Uterus (tissue), 2 donors: ENCODE data around the gene MAGI3.

ENCODE experiments used
- POLR2A ChIP-seq, 2 donors: fragments of 450-650 bp; IDR thresholded peaks; one replicate each; pipeline ENCODE4 v1.6.1; 2016; ENCODE audit warnings: antibody characterized with exemption in 2 of 2, mild to moderate bottlenecking in 1 of 2, moderate library complexity in 1 of 2
- TF ChIP-seq, protein P1 (sequence below), 4 experiments: fragments of 200-600 bp in 2 of 4; fragments of 450-650 bp in 2 of 4; sonication (generic) in 2 of 4; IDR thresholded peaks; one replicate each; pipeline ENCODE4 v1.5.1; 2016 to 2019; ENCODE audit warnings: antibody characterized with exemption in 4 of 4, mild to moderate bottlenecking in 2 of 4, moderate library complexity in 1 of 4

DNA sequence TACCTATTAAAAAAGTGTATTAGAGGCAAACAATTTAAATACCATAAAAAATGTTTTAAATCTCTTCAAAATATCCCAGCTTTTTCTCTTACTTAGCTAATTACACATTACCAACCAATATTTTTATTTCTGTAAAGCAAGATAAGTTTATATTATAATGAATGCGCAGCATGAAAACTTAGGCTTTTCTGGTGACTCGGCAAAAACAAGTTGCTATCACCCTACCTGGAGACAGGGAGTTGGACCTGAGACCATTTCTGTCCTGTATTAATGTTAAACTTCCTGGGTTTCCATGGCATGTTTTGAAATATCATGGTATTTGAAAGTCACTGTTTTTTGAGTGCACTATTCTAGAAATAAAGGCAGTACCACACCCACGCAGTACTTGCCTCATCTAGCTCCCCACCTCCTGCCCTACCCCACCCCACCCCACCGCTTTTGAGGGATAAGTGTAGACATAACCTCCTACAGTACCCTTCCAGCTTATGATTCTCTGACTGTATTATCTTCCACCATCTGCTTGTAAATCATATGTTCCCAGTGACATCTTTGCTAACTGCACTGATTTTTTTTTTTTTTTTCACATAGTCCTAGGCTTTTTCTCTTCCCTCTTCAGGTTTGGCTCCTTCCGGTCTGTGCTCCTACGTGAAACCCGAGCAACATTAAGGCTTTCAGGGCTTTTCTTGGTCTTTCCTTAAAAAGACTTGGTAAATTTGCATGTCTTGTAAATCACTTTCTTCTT lies 291.5 kb downstream of the MAGI3 start:
- TF ChIP-seq, protein P1, sequence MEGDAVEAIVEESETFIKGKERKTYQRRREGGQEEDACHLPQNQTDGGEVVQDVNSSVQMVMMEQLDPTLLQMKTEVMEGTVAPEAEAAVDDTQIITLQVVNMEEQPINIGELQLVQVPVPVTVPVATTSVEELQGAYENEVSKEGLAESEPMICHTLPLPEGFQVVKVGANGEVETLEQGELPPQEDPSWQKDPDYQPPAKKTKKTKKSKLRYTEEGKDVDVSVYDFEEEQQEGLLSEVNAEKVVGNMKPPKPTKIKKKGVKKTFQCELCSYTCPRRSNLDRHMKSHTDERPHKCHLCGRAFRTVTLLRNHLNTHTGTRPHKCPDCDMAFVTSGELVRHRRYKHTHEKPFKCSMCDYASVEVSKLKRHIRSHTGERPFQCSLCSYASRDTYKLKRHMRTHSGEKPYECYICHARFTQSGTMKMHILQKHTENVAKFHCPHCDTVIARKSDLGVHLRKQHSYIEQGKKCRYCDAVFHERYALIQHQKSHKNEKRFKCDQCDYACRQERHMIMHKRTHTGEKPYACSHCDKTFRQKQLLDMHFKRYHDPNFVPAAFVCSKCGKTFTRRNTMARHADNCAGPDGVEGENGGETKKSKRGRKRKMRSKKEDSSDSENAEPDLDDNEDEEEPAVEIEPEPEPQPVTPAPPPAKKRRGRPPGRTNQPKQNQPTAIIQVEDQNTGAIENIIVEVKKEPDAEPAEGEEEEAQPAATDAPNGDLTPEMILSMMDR (IDR thresholded peaks at IDR 0.05), result no peak
- TF ChIP-seq POLR2A (IDR thresholded peaks at IDR 0.05), result no peak
